ENCODE data around the gene MTA1. TPM values are rescaled to one million over a fixed set of nuclear protein-coding genes. Genes with fewer than 3 reads are reported as not detected.

MTA1 gene
- total RNA-seq, 2 experiments from 2014 or later, result 98.5 to 103 TPM

DNA sequence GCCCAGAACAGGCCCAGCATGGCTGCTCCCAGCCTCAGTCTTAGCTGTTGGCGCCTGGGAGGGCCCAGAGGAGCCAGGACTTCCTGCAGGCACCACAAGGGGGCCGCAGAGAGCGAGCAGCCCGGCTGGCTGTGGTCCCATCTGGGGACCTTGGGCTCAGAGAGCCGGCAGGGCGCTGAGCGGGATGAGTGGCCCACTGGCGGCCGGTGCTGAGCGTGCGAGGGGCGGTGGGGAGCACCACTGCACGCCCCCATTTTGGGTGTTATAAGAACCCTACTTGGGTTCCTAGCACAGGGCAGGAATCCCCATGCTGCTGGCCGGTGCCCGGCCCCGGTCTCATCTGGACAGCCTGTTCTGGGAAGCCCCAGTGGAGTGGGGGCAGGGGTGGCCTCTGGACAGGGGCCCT lies 29.1 kb downstream of the MTA1 start:
- Mint-ChIP-seq H3K27me3 (no peaks in the 10 kb centered on the region), H3K4me1 (no peaks in the 10 kb centered on the region), H3K36me3 (ENCODE audit: low read depth) (peaks cover 4% of the 10 kb centered on the region), H3K4me3 (no peak overlapping the region), H3K27ac (no peak overlapping the region), H3K9me3 (no peaks in the 10 kb centered on the region)
- CTCF ChIA-PET, result interaction anchor here (0.7 to 1.9 kb wide), 8 partner anchors 9 to 80 kb away, joined by 3 to 9 read pairs (median 3); no protein-coding TSS in a partner anchor
- POLR2A ChIA-PET, result interaction anchor here (1.0 to 1.2 kb wide), 2 partner anchors 42 to 50 kb away, joined by 3 to 5 read pairs; partner anchors contain the start of gene TEX22
- DNase-seq, result peak; percentile 65

DNA sequence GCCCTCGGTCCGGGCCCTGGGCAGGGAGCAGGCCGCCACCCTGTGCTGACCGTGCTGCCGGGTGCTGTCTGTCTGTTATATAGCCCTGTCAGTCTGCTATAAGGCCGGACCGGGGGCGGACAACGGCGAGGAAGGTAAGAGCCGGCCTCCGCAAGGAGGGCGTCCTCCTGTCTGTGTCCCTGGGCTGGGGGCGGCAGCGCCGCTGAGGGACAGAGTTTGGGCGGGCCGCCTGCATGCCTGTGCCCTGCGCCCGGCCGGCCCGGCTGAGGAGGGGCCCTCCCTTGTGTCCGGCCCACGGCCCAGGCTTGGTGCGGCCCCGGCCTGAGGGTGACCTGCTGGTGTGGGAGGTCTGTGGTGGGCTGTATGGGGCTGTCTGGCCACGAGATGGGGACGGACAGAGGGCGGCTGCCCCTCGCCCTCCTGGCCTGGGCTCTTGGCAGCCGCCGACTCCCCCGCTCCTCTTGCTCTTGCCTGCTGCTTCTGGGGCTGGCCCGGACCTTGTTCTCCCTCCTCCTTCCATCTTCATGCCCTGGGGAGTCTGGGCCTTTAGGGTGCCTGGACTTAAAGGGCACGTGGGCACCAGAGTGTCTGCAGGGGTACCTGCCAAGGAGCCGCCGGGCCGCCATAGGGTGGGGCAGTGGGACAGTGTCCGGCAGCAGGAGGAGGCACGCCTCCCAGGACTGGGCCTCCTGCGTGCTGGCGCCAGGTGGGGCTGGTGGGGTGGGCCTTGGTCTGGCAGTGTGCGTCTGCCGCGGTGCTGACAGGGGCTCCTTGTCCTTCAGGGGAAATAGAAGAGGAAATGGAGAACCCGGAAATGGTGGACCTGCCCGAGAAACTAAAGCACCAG lies 29.9 kb downstream of the MTA1 start:
- H3K4me3 Mint-ChIP-seq, result no peak overlapping the region
- ChIA-PET CTCF (interaction anchor here (0.7 to 1.5 kb wide), 2 partner anchors 15 to 79 kb away, joined by 3 read pairs; no protein-coding TSS in a partner anchor), POLR2A (no interaction called here)
- peaks cover 4% of the 10 kb centered on the region for H3K36me3 Mint-ChIP-seq (ENCODE audit: low read depth)
- no peaks in the 10 kb centered on the region for H3K9me3 Mint-ChIP-seq
- H3K4me1 Mint-ChIP-seq, result no peaks in the 10 kb centered on the region
- H3K27ac Mint-ChIP-seq, result no peak overlapping the region
- no peaks in the 10 kb centered on the region for H3K27me3 Mint-ChIP-seq
- DNase-seq, result no peak

DNA sequence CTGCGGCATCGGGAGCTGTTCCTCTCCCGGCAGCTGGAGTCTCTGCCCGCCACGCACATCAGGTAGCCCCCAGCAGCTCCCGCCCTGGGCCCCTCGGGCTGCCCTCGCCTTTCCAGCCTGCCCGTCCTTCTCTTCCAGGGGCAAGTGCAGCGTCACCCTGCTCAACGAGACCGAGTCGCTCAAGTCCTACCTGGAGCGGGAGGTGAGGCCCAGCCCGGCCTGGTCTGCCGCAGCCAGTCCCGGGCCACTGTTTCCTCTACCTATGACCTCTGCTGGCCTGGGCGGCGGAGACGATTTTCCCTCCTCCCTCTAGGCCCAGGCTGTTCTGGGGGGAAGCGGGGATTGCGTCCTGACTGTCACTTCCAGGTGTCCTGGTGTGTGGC lies 30.5 kb downstream of the MTA1 start:
- Mint-ChIP-seq H3K9me3 (no peaks in the 10 kb centered on the region), H3K4me3 (no peak overlapping the region), H3K4me1 (no peaks in the 10 kb centered on the region), H3K36me3 (ENCODE audit: low read depth) (peaks cover 4% of the 10 kb centered on the region), H3K27me3 (no peaks in the 10 kb centered on the region), H3K27ac (no peak overlapping the region)
- POLR2A ChIA-PET, result no interaction called here
- DNase-seq, result no peak
- CTCF ChIA-PET, result interaction anchor here (0.7 to 1.5 kb wide), 2 partner anchors 16 to 79 kb away, joined by 3 read pairs; no protein-coding TSS in a partner anchor

DNA sequence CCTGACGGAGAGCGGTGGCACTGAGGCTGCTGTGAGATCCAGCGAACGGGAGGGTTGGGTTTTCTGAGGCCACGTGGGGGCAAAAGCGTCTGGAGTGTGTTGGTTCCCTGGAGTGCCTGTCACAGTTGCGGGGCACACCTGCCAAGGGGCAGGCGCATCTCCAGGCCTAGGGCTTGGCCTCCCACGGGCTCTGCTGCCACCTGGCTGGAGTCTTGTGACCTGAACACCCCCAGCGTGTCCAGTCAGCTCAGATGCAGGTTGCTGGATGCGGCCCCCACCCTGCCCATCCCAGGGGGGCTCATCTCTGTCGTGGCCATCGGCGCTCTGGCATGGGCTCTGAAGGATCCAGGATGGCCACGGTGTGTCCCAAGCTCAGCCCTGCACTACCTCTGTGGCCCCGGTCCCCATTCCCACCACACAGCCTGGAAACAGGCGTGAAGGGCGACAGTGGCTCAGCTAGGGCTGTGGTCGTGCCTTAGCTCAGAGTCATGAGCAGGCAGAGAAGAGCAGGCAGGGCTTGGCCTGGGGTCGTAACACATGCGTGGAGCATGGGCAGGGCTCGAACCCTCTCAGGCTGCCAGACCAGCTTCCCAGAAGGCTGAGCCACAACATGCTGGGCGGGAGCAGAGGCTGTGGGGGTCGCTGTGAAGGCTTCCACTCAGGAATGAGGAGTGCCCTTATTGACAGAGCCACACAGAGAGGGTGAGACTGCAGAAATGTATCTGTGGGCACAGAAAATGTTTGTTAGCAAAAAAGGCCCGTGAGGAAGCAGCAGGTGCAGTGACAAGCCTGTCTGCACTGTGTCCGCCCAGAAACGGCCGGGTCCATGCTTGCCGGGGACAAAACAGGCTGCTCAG lies 31.5 kb downstream of the MTA1 start:
- Mint-ChIP-seq H3K4me3 (no peak overlapping the region), H3K9me3 (no peaks in the 10 kb centered on the region), H3K27ac (no peak overlapping the region), H3K36me3 (ENCODE audit: low read depth) (peaks cover 7% of the 10 kb centered on the region), H3K4me1 (no peaks in the 10 kb centered on the region), H3K27me3 (no peaks in the 10 kb centered on the region)
- POLR2A ChIA-PET, result no interaction called here
- CTCF ChIA-PET, result interaction anchor here (1.5 kb wide), 1 partner anchor 17 kb away, joined by 3 read pairs; no protein-coding TSS in a partner anchor
- no peak for DNase-seq

GRCh38 chr14:105452963-105453362 lies 33.3 kb downstream of the MTA1 start:
- Mint-ChIP-seq H3K27me3 (no peaks in the 10 kb centered on the region), H3K36me3 (ENCODE audit: low read depth) (peaks cover 7% of the 10 kb centered on the region), H3K4me1 (no peaks in the 10 kb centered on the region), H3K4me3 (no peak overlapping the region), H3K9me3 (no peaks in the 10 kb centered on the region), H3K27ac (no peak overlapping the region)
- ChIA-PET POLR2A (no interaction called here), CTCF (no interaction called here)
- no peak for DNase-seq

- Mint-ChIP-seq H3K4me1 (no peaks in the 10 kb centered on the region), H3K27ac (no peak overlapping the region), H3K27me3 (no peaks in the 10 kb centered on the region), H3K4me3 (no peak overlapping the region), H3K9me3 (no peaks in the 10 kb centered on the region), H3K36me3 (ENCODE audit: low read depth) (peaks cover 7% of the 10 kb centered on the region)
- ChIA-PET POLR2A (no interaction called here), CTCF (no interaction called here)
- no peak for DNase-seq
Observed at GRCh38 chr14:105453847-105454246, 34.2 kb downstream of the MTA1 start.

GRCh38 chr14:105455086-105455640 lies 35.5 kb downstream of the MTA1 start:
- Mint-ChIP-seq H3K27me3 (no peaks in the 10 kb centered on the region), H3K27ac (no peak overlapping the region), H3K36me3 (ENCODE audit: low read depth) (peaks cover 7% of the 10 kb centered on the region), H3K4me3 (no peak overlapping the region), H3K4me1 (no peaks in the 10 kb centered on the region), H3K9me3 (no peaks in the 10 kb centered on the region)
- POLR2A ChIA-PET, result no interaction called here
- no peak for DNase-seq
- CTCF ChIA-PET, result no interaction called here

GRCh38 chr14:105455766-105456660 lies 36.4 kb downstream of the MTA1 start:
- DNase-seq, result no peak

DNA sequence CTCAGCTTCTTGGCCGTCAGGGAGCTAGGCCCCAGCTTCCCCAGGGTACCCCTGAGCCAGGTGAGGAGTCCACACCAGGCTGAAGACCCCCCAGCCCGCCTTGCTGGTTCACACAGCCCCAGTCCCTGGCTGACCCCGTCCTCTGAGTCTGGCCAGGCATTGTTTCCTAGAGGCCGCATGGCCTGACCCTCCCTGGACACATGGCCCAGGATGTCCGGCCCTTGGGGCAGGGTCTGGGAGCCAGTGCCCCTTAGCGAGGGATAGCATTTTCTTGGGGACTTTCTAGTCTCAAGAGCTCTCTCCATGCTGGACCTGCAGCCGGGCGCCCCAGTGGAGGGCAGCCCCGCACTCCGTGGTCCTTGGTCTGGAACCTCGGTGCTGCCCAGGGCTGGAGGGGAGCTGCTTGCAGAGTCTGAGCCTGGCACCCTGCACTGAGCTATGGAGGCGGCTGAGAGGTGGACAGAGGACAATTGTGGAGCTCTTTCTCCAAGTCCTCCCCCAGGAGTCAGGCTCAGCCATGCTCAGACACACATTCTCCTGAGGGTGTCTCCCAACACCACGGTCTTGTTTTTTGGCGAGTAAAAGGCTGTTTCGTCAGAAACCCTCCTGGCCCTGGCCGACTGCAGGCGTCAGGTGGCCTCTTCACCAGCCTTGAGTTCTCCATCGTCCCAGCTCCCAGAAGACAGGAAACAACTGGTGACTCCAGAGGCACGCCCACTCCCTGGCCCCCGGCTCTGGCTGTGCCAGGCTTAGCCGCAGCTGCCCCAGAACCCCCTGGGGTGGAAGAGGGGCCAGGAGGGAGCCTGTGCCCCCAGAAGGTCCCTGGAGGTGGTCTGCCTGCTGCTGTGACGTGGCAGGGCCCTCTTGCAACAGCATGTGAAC lies 37.4 kb downstream of the MTA1 start:
- Mint-ChIP-seq H3K4me1 (no peaks in the 10 kb centered on the region), H3K27me3 (no peaks in the 10 kb centered on the region), H3K4me3 (no peak overlapping the region), H3K36me3 (ENCODE audit: low read depth) (peaks cover 14% of the 10 kb centered on the region), H3K27ac (no peak overlapping the region), H3K9me3 (no peaks in the 10 kb centered on the region)
- CTCF ChIA-PET, result interaction anchor here (1.1 to 1.2 kb wide), 2 partner anchors 9 to 33 kb away, joined by 3 to 5 read pairs; no protein-coding TSS in a partner anchor
- DNase-seq, result no peak
- POLR2A ChIA-PET, result interaction anchor here (0.5 kb wide), 1 partner anchor 45 kb away, joined by 3 read pairs; no protein-coding TSS in a partner anchor

More at GRCh38 chr14:105455766-105456660, 36.4 kb downstream of the MTA1 start:
- no peaks in the 10 kb centered on the region for H3K9me3 Mint-ChIP-seq
- no peak overlapping the region for H3K27ac Mint-ChIP-seq
- H3K36me3 Mint-ChIP-seq (ENCODE audit: low read depth), result peaks cover 10% of the 10 kb centered on the region
- H3K27me3 Mint-ChIP-seq, result no peaks in the 10 kb centered on the region
- no peak overlapping the region for H3K4me3 Mint-ChIP-seq
- H3K4me1 Mint-ChIP-seq, result no peaks in the 10 kb centered on the region
- CTCF ChIA-PET, result interaction anchor here (1.1 kb wide), 1 partner anchor 34 kb away, joined by 5 read pairs; no protein-coding TSS in a partner anchor
- POLR2A ChIA-PET, result no interaction called here

GRCh38 chr14:105458010-105458409 lies 38.4 kb downstream of the MTA1 start:
- Mint-ChIP-seq H3K27ac (no peak overlapping the region), H3K9me3 (no peaks in the 10 kb centered on the region), H3K27me3 (no peaks in the 10 kb centered on the region), H3K4me3 (no peak overlapping the region), H3K4me1 (no peaks in the 10 kb centered on the region), H3K36me3 (ENCODE audit: low read depth) (peaks cover 14% of the 10 kb centered on the region)
- CTCF ChIA-PET, result interaction anchor here (1.2 kb wide), 1 partner anchor 10 kb away, joined by 3 read pairs; no protein-coding TSS in a partner anchor
- DNase-seq, result no peak
- POLR2A ChIA-PET, result no interaction called here

GRCh38 chr14:105458571-105458970 lies 38.9 kb downstream of the MTA1 start:
- H3K9me3 Mint-ChIP-seq, result no peaks in the 10 kb centered on the region
- POLR2A ChIA-PET, result no interaction called here
- H3K4me1 Mint-ChIP-seq, result no peaks in the 10 kb centered on the region
- CTCF ChIA-PET, result no interaction called here
- H3K36me3 Mint-ChIP-seq (ENCODE audit: low read depth), result peaks cover 11% of the 10 kb centered on the region
- no peaks in the 10 kb centered on the region for H3K27me3 Mint-ChIP-seq
- no peak overlapping the region for H3K4me3 Mint-ChIP-seq
- H3K27ac Mint-ChIP-seq, result no peak overlapping the region
- no peak for DNase-seq

Measured in activated CD4-positive, alpha-beta memory T cell treated with anti-CD3 and anti-CD28 coated beads, Interleukin-2, amount 10 ng/mL, durations not matched to agents 7 days and 5 days (primary cell).